ENCODE results near the gene OR5AU1.

Gene OR5AU1

DNA sequence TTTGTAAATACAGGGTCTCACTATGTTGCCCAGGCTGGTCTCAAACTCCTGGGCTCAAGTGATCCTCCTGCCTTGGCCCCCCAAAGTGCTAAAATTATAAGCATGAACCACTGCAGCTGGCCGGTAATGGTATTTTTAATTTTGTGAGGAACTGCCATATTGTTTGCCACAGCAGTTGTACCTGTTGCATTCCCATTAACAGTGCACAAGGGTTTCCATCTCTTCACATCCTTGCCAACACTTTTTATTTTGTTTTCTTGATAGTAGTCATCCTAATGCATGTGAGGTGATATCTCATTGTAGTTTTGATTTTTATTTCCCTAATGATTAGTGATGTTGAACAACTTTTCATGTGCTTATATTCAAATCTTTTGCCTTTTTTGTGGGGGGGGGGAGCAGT lies 13.5 kb downstream of the OR5AU1 start:
- no peak overlapping the region for H3K27ac ChIP-seq
- no peak for TF ChIP-seq ZFX (IDR thresholded peaks at IDR 0.05; ENCODE audit: borderline replicate concordance)
- TF ChIP-seq, protein P1, sequence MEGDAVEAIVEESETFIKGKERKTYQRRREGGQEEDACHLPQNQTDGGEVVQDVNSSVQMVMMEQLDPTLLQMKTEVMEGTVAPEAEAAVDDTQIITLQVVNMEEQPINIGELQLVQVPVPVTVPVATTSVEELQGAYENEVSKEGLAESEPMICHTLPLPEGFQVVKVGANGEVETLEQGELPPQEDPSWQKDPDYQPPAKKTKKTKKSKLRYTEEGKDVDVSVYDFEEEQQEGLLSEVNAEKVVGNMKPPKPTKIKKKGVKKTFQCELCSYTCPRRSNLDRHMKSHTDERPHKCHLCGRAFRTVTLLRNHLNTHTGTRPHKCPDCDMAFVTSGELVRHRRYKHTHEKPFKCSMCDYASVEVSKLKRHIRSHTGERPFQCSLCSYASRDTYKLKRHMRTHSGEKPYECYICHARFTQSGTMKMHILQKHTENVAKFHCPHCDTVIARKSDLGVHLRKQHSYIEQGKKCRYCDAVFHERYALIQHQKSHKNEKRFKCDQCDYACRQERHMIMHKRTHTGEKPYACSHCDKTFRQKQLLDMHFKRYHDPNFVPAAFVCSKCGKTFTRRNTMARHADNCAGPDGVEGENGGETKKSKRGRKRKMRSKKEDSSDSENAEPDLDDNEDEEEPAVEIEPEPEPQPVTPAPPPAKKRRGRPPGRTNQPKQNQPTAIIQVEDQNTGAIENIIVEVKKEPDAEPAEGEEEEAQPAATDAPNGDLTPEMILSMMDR (IDR thresholded peaks at IDR 0.05), result no peak

DNA sequence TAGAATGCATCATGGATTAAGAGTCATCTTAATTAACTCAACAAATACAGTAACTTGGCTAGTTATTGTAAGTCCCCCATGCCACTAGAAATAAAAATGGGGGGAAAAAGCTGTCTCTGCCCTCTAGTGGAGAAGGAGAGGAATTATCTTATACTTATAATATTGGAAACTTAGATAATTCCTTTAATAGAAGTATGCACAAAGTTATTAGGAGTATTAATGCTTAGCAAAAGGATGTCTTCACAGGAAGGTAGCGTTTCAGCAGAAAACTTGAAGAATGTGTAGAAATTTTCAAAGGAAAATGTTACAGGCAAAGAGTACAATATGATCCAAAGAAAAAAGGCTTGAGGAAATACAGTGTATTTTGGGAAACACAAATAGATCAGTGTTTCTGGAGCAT lies 19.8 kb downstream of the OR5AU1 start:
- TF ChIP-seq ZFX (IDR thresholded peaks at IDR 0.05; ENCODE audit: borderline replicate concordance), result no peak
- TF ChIP-seq, protein P1 (IDR thresholded peaks at IDR 0.05), result peak; percentile 91
- H3K27ac ChIP-seq, result no peak overlapping the region

DNA sequence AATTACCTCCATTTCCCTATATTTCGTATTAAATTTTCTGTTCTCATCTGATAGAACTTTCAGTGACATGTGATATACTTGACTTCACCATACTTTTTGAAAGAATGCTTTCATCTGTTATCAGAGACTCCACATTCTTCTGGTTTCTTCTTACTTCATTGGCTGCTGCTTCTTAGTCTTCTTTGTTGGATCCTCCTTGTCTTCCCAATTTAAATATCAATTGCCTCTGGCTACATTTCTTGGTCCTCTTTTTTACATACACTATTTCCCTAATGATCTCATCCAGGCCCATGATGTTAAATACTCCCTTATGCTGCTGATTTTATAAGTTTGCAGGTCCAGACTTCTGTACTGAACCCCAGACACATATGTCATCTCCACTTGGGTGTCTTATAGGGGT lies 22.0 kb downstream of the OR5AU1 start:
- no peak for TF ChIP-seq ZFX (IDR thresholded peaks at IDR 0.05; ENCODE audit: borderline replicate concordance)
- TF ChIP-seq, protein P1 (IDR thresholded peaks at IDR 0.05), result no peak
- no peak overlapping the region for H3K27ac ChIP-seq

DNA sequence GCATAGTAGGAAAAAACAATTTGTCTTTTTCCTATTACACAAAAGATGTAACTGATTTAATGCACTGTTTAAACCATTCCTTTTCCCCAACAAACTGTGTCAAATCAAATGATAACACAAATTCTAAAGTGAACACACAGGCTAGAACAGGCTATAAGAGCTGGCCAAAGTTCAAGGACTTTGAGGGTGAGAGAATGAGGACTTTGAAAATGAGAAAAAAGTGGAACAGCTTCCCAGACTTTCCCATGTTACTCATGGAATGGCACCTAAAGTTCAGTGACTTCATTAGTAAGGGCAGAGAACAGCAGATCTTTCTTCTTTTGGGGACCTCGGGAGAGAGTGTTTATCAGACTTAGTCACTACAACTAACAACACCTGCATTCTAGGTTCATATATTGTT lies 32.4 kb downstream of the OR5AU1 start:
- TF ChIP-seq, protein P1 (IDR thresholded peaks at IDR 0.05), result no peak
- TF ChIP-seq ZFX (IDR thresholded peaks at IDR 0.05; ENCODE audit: borderline replicate concordance), result no peak
- no peak overlapping the region for H3K27ac ChIP-seq

DNA sequence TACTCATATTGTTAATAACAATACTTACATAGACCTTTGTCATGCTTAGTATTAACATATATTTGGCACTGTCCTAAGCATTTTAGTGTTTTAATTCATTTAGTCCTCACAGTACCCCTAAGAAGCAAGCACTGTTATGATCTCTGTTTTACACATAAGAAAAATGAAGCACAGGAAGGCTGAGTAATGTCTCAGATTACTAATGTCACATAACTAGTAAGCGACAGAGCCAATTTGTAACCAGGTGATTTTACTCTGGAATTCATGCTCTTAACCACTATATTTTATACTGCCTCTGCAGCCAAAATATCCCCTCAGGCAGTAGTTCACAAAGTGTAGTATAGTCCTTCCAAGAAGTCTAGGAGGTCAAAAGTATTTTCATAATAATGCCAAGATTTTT lies 34.7 kb downstream of the OR5AU1 start:
- TF ChIP-seq, protein P1 (IDR thresholded peaks at IDR 0.05), result no peak
- TF ChIP-seq ZFX (IDR thresholded peaks at IDR 0.05; ENCODE audit: borderline replicate concordance), result no peak
- H3K27ac ChIP-seq, result no peak overlapping the region

DNA sequence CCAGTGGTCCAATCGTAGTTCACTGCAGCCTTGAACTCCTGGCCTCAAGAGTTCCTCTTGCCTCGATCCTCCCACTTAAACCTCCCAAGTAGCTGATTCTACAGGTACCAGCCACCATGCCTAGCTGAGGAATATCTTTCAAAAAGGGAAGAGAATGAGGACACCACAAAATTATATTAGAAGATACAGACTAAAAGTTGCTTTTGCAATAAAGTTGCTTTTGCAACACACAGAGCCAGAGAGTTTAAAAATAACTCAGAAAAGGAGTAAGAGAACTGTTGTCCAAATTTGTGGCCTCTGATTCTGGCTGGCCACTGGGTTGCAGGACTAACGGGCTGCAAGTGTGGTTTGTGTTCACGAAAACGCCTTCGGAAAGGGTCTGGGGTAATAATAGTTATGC lies 35.2 kb downstream of the OR5AU1 start:
- no peak overlapping the region for H3K27ac ChIP-seq
- TF ChIP-seq ZFX (IDR thresholded peaks at IDR 0.05; ENCODE audit: borderline replicate concordance), result no peak
- TF ChIP-seq, protein P1 (IDR thresholded peaks at IDR 0.05), result no peak

DNA sequence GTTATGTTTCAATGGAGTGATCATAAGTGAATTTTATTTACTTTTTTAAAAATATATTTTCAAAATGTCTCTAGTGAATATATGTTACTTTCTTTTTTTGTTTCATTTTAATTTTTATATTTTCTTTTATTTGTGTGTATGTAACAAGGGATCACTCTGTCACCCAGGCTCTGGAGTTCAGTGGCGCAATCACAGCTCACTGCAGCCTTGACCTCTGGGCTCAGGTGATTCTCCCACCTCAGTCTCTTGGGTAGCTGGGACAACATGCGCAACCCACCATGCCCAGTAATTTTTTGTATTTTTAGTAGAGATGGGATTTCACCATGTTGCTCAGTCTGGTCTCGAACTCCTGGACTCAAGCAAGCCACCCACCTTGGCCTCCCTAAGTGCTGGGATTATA lies 36.9 kb downstream of the OR5AU1 start:
- TF ChIP-seq ZFX (IDR thresholded peaks at IDR 0.05; ENCODE audit: borderline replicate concordance), result no peak
- TF ChIP-seq, protein P1 (IDR thresholded peaks at IDR 0.05), result no peak
- no peak overlapping the region for H3K27ac ChIP-seq
